K562 (cell line): Measurements from ENCODE around the gene P2RX3. TPM values are rescaled to one million over a fixed set of nuclear protein-coding genes. Genes with fewer than 3 reads are reported as not detected.

Experiments used
- HMG20A ChIP-seq: fragments of 450-650 bp; formaldehyde crosslinking; conservative IDR thresholded peaks from 2 replicates; pipeline ENCODE4 v1.4.0; 2020; ENCODE audit warnings: mild to moderate bottlenecking, mixed read lengths
- KHSRP ChIP-seq: fragments of 450-650 bp; IDR thresholded peaks from 2 replicates; pipeline ENCODE4 v1.6.1; 2017
- MAZ ChIP-seq, 2 experiments: fragments of 450-650 bp in 1 of 2; sonication (generic) in 1 of 2; formaldehyde crosslinking; IDR thresholded peaks in 1 of 2; conservative IDR thresholded peaks in 1 of 2; 2 replicates each; pipeline versions ENCODE4 v1.4.0 to v1.5.0; 2020; ENCODE audit warnings: mild to moderate bottlenecking in 1 of 2, missing genetic modification reagents in 1 of 2
- MITF ChIP-seq: IDR thresholded peaks from 2 replicates; pipeline ENCODE4 v1.6.1; 2014; ENCODE audit warnings: antibody characterized with exemption
- NCOA6 ChIP-seq: fragments of 450-650 bp; IDR thresholded peaks from 2 replicates; pipeline ENCODE4 v1.6.1; 2017; ENCODE audit warnings: mild to moderate bottlenecking
- POLR3A ChIP-seq: IDR thresholded peaks from 2 replicates; pipeline ENCODE4 v1.6.1; 2011; ENCODE audit warnings: borderline replicate concordance, mild to moderate bottlenecking, moderate library complexity; ENCODE audit not compliant: insufficient read length, insufficient read depth; ENCODE audit errors: extremely low read depth
- RCOR1 ChIP-seq, 2 experiments: IDR thresholded peaks; 2 replicates each; pipeline ENCODE4 v1.6.1; 2012; ENCODE audit warnings: low read depth in 2 of 2, low read length in 2 of 2, borderline replicate concordance in 1 of 2, improper control_type of control experiment in 1 of 2
- RERE ChIP-seq: sonication (generic); formaldehyde crosslinking; IDR thresholded peaks from 2 replicates; pipeline ENCODE4 v1.8.0; 2023; ENCODE audit warnings: missing genetic modification reagents, mild to moderate bottlenecking, borderline replicate concordance
- SMC3 ChIP-seq: conservative IDR thresholded peaks from 2 replicates; pipeline ENCODE4 v1.6.1; 2011; ENCODE audit warnings: low read depth, low read length, improper control_type of control experiment; ENCODE audit not compliant: insufficient read depth
- STAG1 ChIP-seq: sonication (generic); formaldehyde crosslinking; IDR thresholded peaks from 2 replicates; pipeline ENCODE4 v1.5.0; 2020; ENCODE audit warnings: missing genetic modification reagents, borderline replicate concordance
- YY1 ChIP-seq, 3 experiments: IDR thresholded peaks; 2 replicates each; pipeline ENCODE4 v1.6.1; 2011; ENCODE audit warnings: low read length in 2 of 3, mild to moderate bottlenecking in 2 of 3, moderate library complexity in 2 of 3, borderline replicate concordance in 1 of 3, control low read depth in 1 of 3, low read depth in 1 of 3; ENCODE audit not compliant: insufficient read depth in 3 of 3, insufficient replicate concordance in 2 of 3, control insufficient read depth in 1 of 3, insufficient read length in 1 of 3; ENCODE audit errors: extremely low read depth in 1 of 3
- polyA plus RNA-seq, 8 experiments: library from polyadenylated mRNA; depleted of rRNA in 4 of 8; stranded (reverse) in 5 of 8; unstranded in 3 of 8; fragments of >200 nt; fragmentation: Nextera tagmentation in 2 of 8; fragmentation: Illumina TruSeq in 1 of 8; extraction: Ambion mirVana in 2 of 8; extraction: Trizol in 1 of 8; gene quantifications; 2 replicates each; pipeline versions ENCODE4 v1.2.1 to v1.2.3, GENCODE V29; 2011 to 2014; ENCODE audit warnings: inconsistent platforms in 1 of 8, missing spikeins in 1 of 8
- total RNA-seq, 7 experiments: library from RNA; depleted of rRNA in 6 of 7; stranded (reverse); fragments of >200 nt in 6 of 7; fragmentation: Illumina TruSeq in 2 of 7; extraction: Trizol in 2 of 7; gene quantifications; 2 replicates each; pipeline versions ENCODE4 v1.2.1 to v1.2.3, GENCODE V29; 2011 to 2021; ENCODE audit warnings: low replicate concordance in 1 of 7
- TF ChIP-seq, protein P1 (sequence below): sonication (generic); formaldehyde crosslinking; IDR thresholded peaks from 2 replicates; pipeline ENCODE4 v1.8.1; 2023; ENCODE audit warnings: mild to moderate bottlenecking, missing genetic modification reagents, moderate library complexity
- TF ChIP-seq, protein P2 (sequence below): fragments of 450-650 bp; conservative IDR thresholded peaks from 2 replicates; pipeline ENCODE4 v1.6.1; 2016; ENCODE audit warnings: missing genetic modification characterization, low read depth, mild to moderate bottlenecking, missing compliant biosample characterization, moderate library complexity
- TF ChIP-seq, protein P3 (sequence below): fragments of 450-650 bp; IDR thresholded peaks from 2 replicates; pipeline ENCODE4 v1.6.1; 2016; ENCODE audit warnings: antibody characterized with exemption

The P2RX3 gene
- total and polyA plus RNA-seq, 9 of the 15 experiments (the other 6 are each of a cell fraction or from before 2014, with no cell fraction given) = not detected

DNA sequence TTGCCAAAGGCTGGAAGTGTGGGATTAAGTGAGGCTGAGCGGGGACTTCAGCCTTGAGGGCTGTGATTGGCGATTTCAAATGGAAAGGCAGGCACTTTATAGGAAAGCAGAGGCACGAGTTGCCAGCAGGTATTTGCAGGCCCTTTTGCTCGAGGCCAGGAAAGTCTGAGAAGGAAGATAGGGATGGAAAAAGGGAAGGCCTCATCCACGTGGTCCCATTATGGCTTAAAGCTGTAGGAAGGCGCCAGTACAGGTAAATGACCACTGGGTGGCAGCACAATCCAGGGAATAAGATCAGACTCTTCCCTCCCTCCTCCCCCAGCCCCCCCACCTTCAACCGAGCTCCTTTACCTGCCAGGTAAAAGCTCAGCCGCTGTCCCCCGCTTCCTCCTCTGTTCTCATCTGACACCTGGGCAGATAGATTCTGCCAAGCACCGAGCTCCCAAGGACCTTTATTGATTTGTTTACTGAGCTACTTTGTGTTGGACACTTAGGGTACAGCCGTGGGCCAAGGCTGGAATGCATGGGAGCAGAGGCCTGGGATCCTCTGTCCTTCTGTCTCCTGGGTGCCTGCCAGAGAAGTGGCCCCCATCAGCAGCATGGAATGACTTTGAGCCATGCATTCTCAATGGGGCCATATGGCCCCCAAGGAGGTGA lies 7.5 kb downstream of the P2RX3 start (continued):
- TF ChIP-seq, protein P1, sequence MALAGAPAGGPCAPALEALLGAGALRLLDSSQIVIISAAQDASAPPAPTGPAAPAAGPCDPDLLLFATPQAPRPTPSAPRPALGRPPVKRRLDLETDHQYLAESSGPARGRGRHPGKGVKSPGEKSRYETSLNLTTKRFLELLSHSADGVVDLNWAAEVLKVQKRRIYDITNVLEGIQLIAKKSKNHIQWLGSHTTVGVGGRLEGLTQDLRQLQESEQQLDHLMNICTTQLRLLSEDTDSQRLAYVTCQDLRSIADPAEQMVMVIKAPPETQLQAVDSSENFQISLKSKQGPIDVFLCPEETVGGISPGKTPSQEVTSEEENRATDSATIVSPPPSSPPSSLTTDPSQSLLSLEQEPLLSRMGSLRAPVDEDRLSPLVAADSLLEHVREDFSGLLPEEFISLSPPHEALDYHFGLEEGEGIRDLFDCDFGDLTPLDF (CRISPR knock-in tag) = no peak
- TF ChIP-seq KHSRP (no peak), SMC3 (peak; percentile 55), HMG20A (no peak), MITF (no peak), MAZ (CRISPR knock-in tag; conservative IDR thresholded peaks at IDR 0.05 in 1 of 2, IDR thresholded peaks at IDR 0.05 in 1 of 2) (peak; percentile 56 to 91; a peak in 3 of 4 replicates), POLR3A (no peak), YY1 (IDR thresholded peaks at IDR 0.05; ENCODE audit: borderline replicate concordance in 1 of 3, control insufficient read depth in 1 of 3, extremely low read depth in 1 of 3, insufficient read depth in 3 of 3, insufficient read length in 1 of 3, insufficient replicate concordance in 2 of 3, low read depth in 1 of 3, low read length in 2 of 3) (no peak), RERE (CRISPR knock-in tag) (no peak), STAG1 (CRISPR knock-in tag) (no peak), RCOR1 (IDR thresholded peaks at IDR 0.05; ENCODE audit: borderline replicate concordance in 1 of 2, low read depth in 2 of 2, low read length in 2 of 2) (no peak), NCOA6 (no peak)
- TF ChIP-seq, protein P2, sequence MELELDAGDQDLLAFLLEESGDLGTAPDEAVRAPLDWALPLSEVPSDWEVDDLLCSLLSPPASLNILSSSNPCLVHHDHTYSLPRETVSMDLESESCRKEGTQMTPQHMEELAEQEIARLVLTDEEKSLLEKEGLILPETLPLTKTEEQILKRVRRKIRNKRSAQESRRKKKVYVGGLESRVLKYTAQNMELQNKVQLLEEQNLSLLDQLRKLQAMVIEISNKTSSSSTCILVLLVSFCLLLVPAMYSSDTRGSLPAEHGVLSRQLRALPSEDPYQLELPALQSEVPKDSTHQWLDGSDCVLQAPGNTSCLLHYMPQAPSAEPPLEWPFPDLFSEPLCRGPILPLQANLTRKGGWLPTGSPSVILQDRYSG (tag) = no peak
- TF ChIP-seq, protein P3, sequence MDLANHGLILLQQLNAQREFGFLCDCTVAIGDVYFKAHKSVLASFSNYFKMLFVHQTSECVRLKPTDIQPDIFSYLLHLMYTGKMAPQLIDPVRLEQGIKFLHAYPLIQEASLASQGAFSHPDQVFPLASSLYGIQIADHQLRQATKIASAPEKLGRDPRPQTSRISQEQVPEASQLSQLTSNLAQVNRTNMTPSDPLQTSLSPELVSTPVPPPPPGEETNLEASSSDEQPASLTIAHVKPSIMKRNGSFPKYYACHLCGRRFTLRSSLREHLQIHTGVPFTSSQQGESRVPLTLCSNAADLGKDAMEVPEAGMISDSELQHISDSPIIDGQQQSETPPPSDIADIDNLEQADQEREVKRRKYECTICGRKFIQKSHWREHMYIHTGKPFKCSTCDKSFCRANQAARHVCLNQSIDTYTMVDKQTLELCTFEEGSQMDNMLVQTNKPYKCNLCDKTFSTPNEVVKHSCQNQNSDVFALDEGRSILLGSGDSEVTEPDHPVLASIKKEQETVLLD = no peak
